Epithelial cell of proximal tubule (primary cell): Measurements from ENCODE around the gene ATE1. TPM values are rescaled to one million over a fixed set of nuclear protein-coding genes. Genes with fewer than 3 reads are reported as not detected.
"Not testable (repeated sequence)": the region's sequence is repeated elsewhere in the genome, so short reads cannot be mapped to it uniquely, and the experiment has no call there.

Source experiments
- DNase-seq: peaks from one replicate; pipeline ENCODE4 v3.0.0-alpha.2; 2011; ENCODE audit warnings: low read depth
- H3K4me3 ChIP-seq: 2 replicates; pipeline ENCODE4 v1.5.1; 2011; ENCODE audit warnings: low read depth, mild to moderate bottlenecking, low read length
- CTCF ChIP-seq: conservative IDR thresholded peaks from 2 replicates; pipeline ENCODE4 v1.5.1; 2012; ENCODE audit warnings: low read depth, mild to moderate bottlenecking, low read length
- total RNA-seq: library from RNA; depleted of rRNA; stranded (reverse); fragments of >200 nt; gene quantifications from 2 replicates; pipeline ENCODE4 v1.2.3, GENCODE V29; 2015

Gene ATE1
- total RNA-seq, 1 donor from 2014 or later: 22.7 TPM

- no peak for TF ChIP-seq CTCF
- H3K4me3 ChIP-seq: no peak overlapping the region
- DNase-seq: no peak
Observed at GRCh38 chr10:121702351-121703320, 225.2 kb downstream of the ATE1 start.

- no peak for TF ChIP-seq CTCF
- no peak for DNase-seq
- no peak overlapping the region for H3K4me3 ChIP-seq
Observed at GRCh38 chr10:121700416-121700815, 227.4 kb downstream of the ATE1 start.

- DNase-seq, H3K4me3 ChIP-seq: not testable (repeated sequence)
Observed at GRCh38 chr10:121699703-121700102, 228.1 kb downstream of the ATE1 start.

- DNase-seq: no peak
- no peak for TF ChIP-seq CTCF
- no peak overlapping the region for H3K4me3 ChIP-seq
Observed at GRCh38 chr10:121698902-121699301, 228.9 kb downstream of the ATE1 start.

DNA sequence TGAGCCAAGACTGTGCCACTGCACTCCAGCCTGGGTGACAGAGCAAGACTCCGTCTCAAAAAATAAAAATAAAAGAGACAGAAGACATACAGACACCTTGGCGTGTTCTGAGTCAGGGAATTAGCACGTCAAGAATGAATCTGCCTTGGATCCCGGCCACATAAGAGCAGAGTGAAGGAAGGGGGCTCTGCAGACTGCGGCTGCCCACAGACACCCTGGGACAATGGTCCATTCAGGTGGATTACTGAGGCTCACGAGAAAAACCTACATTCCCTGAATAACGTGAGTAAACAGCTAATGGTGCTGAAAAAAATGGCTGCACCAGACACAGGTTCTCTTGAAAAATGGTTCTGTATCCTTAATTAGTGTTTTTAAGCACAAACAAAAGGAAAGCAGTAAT lies 229.5 kb downstream of the ATE1 start:
- no peak overlapping the region for H3K4me3 ChIP-seq
- TF ChIP-seq CTCF: no peak
- DNase-seq: no peak

DNA sequence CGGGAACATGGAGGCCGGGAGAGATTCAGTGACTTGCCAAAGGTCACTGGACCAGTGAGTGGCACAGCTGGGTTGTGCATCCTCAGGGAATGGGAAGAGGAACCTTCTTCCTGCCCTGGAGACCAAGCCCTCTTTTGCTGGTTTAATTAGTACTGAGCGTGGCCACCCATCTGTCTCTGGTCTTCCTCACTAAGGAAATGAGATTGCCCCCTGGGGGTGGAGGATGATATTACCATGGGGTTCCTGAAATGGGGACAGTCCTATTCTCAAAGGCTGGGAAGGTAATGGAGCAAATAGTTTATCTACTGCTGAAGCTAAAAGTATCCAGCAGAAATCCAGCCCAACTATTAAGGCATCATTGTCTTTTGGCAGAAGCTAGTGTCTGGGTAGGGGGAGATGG lies 231.0 kb downstream of the ATE1 start:
- no peak overlapping the region for H3K4me3 ChIP-seq
- TF ChIP-seq CTCF: peak; percentile 53
- DNase-seq: no peak

DNA sequence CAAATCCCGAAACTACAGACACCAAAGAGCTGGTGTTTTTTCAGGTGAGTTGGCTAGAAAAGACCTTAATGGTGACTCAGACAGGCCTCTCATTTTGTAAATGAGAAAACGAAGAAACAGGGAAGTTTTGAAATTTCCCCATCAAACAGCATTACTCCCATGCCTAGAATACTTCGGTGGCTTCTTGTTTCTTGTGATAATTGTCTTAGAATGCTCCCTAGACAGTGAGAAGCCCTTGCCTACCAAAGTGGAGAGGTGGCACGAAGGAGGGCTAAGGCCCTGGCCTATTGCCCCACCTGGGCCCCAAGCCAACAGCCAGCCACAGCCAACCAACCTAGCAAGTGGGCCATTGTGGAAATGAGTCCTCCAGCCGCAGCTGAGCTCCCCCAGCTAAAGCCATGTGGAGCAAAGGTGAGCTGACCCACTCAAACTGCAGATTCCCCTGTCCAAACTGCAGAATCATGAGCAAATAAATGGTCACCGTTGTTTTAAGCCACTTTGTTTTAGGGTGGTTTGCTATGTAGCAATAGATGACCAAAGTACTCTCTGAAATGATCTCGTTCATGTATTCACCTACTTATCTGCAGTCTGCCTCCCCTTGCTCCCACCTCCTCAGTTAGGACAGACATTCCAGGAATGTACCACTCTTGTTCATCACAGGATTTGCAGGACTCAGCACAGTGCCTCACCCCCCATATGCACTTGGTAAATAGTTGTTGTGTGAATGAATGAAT lies 231.9 kb downstream of the ATE1 start:
- no peak for DNase-seq
- H3K4me3 ChIP-seq: no peak overlapping the region
- TF ChIP-seq CTCF: no peak
